Measurements from ENCODE around the gene POU3F3.

- TF ChIP-seq CTCF (conservative IDR thresholded peaks at IDR 0.05; ENCODE audit: low read length): no peak
- no peak for TF ChIP-seq EZH2phosphoT487 (IDR thresholded peaks at IDR 0.05; ENCODE audit: borderline replicate concordance)
Observed at GRCh38 chr2:104861351-104862057, 7.6 kb downstream of the POU3F3 start.
